GM19193 (cell line): ENCODE data around the gene PRKN.

Source experiments
- POLR2A ChIP-seq: IDR thresholded peaks from 4 replicates; pipeline ENCODE4 v1.6.1; 2011; ENCODE audit not compliant: insufficient read depth, insufficient read length; ENCODE audit errors: extremely low read depth

PRKN gene

DNA sequence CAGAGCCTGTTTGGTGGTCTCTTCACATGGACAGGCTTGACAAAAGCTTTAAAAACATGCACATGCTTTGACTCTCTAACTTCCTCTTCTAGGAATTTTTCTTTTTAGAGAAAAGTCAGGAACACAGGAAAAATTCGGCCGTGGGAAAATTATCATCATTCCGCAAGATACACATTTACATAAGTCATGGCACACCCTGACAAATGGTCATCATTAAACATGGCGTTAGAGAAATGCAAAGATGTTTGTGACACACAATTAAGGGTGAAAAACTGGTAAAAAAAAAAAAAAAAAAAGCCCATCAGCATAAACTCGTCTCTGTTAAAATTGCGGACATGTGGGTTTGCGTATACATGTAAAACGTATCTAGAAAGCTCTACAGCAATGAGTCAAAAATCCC, 1319.5 kb downstream of the PRKN start:
- TF ChIP-seq POLR2A, result no peak

DNA sequence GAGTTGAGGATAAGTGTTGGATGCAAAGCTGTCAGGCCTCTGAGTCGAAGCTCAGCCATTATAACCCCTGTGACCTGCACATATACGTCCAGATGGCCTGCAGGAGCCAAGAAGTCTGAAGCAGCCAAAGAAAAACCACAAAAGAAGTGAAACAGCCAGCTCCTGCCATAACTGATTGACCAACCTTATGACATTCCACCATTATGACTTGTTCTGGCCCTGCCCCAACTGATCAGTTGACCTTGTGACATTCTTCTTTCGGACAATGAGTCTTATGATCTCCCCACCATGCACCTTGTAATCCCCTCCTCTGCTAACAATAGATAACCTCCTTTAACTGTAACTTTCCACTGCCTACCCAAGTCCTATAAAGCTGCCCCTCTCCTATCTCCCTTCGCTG, 1320.0 kb downstream of the PRKN start:
- TF ChIP-seq POLR2A, result no peak

DNA sequence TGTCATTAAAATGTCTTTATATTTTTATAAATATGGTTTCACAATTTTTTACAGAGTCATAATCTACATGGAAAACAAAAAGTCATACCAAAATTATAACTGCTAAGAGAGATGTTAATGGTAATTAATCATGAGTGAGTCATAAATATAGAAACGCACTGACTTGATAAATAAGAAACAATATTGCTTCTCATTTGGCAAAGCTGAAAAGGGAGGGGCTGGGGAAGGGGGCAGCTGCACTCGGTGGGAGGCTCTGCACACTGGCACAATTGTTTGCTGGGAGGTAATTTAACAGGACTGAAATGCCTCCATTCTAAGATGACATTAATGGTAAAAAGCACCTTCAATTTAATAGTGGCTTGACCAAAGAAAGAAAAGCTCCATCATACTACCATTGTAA, 1320.5 kb downstream of the PRKN start:
- no peak for TF ChIP-seq POLR2A

DNA sequence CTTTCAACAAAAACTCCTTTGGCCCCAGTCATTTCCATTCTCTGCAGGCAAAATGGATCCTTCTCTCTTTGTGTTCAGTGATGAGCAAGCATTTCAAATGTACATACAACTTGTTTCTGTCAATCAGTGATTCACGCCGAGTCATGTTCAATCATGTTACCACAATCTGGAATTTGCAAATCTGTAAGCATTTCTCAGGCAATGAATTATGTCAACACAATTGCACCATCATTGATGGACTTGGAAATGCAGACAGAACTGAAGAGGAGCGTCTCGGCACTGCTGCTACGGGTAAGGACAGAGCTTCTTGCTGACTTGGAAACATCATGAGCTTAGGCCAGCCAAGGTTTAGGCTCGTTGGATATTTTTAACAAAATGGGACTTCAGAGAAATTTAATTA, 1320.9 kb downstream of the PRKN start:
- no peak for TF ChIP-seq POLR2A

DNA sequence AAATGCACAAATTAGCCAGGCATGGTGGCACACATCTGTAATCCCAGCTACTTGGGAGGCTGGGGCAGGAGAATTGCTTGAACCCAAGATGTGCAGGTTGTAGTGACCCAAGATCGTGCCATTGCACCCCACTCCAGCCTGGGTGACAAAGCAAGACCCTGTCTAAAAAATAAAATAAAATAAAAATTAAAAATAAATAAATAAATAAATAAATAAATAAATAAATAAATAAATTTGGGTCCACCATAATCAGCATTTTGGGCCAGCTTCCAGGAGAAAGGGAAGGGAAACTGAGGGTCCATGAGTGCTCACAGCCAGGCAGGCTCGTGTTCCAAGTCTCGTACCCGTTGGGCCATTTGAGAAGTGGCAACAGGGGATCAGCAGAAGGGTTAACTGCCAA, 1322.1 kb downstream of the PRKN start:
- TF ChIP-seq POLR2A, result no peak

DNA sequence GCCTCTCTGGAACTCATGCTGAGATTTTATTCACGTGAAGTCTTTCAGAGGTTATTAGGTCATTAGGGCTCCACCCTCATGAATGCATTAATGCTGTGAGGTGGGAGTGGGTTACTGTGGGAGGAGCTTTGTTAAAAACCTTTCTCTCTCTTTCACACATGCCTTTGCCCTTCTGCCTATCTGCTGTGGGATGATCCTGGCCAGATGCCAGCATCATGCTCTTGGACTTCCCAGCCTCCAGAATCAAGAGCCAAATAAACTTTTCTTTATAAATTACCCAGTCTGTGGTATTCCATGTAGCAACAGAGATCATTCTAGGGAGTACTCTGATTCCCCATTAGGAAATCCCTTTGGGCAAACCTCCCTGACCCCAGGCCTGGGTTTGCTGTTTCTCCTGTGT, 1323.8 kb downstream of the PRKN start:
- no peak for TF ChIP-seq POLR2A

DNA sequence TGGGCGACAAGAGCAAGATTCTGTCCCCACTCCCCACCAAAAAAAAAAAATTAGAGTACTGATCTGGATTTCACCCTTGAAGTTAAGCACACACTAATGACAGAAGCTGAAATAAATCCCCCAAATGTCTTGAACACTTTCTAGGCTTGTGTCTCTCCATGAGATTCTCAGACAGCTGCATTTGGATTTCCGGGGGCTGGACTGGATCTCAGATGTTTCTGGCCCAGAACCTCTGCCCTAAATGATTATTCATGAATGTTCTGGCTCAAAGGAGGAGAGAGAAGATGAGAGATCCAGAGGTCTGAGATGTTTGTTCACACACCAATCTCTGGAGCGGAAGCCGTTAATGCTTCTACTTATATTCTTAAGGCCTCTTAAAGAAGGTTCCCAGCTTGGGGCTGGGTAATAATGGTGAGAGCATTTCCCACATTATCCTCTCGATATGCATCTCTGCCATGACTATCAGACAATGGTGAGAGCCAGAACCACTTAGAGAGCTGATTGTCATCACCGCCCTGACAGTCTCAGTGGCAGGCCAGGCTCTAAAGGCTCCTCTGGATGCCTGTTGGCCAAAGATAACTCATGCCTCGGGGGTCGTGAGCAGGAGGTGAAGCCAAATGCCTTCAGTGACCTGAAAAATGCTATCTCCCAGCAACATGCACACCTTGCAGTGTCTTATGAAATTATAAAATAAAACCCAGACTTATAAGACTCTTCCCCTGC, 1325.8 kb downstream of the PRKN start:
- TF ChIP-seq POLR2A, result no peak

DNA sequence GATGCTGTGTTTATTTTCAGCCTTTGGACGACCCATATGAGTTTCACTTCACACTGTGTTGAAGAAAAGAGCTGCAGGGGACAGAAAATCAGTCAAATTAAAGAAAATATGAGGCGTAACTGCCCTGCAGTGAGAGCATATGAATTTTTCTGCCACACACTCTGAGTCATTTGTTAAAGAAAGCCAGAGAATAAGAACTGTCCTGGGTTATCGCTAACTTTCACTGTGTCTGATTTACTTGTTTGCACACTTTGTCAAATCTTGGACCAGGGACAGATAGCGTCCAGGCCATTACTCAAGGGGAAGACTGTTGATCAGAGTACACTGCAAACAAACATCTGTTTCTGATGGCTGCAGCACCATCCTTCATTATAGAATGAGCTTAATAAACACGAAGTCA, 1326.9 kb downstream of the PRKN start:
- no peak for TF ChIP-seq POLR2A

DNA sequence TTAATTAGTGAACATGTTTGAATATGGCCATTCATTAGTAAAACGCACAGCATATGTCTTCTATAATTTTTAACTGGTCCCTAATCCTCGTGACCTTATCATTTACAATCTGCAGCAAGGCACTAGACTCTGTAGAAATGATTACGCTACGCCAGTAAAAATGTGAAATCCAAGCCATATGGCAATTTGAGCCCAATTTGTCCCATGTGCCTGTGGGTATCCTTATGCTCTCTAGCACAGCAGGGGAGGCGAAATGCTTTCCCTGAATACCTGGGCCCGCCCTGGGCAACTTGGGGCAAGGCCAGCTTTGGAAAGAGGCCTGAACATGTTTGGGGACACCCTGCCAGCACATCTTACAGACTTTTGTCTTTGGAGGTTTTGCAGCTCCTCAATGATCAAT, 1331.0 kb downstream of the PRKN start:
- no peak for TF ChIP-seq POLR2A

DNA sequence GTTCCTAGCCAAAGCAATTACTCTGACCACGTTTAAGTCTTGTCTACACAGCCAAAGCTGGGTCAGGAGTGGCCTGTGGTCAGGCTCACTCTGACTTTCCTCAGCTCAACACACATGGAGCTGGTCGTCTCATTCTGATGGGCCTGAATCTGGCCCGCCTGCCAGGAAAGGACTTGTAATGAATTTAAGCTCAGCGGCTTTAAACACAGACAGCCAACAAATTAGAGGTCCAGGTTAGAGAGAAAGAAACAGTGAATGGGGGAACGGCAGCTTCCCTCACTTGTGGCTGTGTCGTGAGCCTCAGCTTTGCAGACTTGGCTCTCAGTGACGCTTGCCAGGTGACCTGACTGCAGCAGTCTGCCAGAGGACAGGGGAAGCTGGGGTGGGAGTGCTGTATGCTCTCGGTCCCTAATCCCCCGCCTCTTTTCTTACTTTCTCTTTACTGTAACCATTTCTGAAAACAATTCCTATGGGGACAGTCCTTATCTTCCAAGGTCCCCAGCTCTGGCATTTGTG, 1331.8 kb downstream of the PRKN start:
- no peak for TF ChIP-seq POLR2A

DNA sequence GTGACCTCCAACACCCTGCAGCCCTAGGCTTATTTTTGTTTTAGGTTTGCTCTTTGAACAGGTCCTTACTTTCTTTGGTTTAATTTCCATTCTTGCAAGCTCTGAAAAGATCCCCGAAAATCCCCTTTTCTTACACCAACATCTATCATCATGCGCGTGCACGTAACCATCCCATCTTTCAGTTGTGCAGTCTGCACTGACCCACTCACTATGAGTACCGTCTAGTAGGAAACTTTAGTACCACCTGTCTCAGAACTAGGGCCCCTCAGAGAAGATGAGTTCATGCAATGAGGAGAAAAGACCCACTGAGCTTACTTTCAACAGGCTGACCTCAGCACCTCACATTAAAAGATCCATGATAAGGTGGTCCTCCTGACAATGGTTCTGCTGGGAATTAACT, 1333.1 kb downstream of the PRKN start:
- TF ChIP-seq POLR2A, result no peak

DNA sequence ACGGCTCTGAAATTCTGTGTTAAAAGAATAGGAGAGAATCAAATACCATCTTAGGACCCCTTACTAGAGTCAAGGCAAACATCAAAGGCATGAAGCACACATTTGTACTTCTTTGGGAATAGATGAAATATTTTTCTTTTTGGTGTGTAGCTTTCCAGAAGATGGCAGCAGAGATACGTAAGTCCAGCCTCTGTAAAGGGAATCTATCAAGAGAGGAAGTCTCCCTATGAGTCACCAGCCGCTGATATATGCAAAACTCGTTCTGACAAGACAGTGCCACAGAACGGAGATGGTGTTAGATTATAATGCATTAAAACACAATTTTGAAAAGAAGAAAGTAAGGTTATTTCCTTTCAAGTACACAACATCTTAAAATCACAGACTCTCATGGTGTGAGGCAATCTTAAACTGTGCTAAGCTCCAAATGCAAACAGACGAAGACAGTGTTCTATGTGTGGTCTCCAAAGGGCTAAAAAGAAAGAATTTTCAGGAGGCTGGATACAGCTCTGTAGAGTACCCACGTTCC, 1333.7 kb downstream of the PRKN start:
- TF ChIP-seq POLR2A, result no peak

DNA sequence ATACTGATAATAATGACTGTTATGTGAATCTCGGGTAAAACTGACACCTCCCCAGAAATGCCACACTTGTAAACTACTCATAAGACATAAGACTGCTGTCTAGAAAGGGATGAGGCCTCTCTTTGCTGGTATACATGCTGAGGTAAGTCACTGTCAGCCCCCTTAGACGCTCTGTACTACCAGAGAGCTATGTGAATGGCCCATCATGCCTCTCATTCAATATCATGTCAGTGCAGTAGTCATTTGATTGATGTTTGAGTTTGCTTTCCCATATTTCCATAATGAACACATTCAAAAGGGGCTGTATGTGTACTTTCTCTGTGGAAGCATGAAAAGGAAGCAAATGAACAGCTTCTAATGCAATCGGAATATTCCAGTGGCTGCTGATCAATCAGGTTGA, 1334.3 kb downstream of the PRKN start:
- no peak for TF ChIP-seq POLR2A

DNA sequence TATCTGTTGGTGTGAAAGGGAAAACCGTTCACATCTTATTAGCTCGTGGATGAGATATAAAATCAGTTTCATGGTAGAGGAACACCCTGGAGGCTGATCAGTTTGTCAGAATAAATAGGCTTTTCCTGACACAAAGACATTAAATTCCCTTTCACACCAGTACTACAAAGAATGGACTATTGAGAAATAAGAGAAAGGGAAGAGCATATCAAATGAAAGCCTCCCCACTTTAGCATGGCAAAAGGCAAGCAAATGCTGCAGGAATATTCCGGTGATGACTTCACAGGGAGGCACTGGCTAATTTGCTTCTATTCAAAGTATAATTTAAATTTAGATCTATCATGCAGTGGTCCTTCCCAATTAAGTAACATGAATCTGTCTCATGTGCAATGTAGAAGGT, 1337.8 kb downstream of the PRKN start:
- TF ChIP-seq POLR2A, result no peak

DNA sequence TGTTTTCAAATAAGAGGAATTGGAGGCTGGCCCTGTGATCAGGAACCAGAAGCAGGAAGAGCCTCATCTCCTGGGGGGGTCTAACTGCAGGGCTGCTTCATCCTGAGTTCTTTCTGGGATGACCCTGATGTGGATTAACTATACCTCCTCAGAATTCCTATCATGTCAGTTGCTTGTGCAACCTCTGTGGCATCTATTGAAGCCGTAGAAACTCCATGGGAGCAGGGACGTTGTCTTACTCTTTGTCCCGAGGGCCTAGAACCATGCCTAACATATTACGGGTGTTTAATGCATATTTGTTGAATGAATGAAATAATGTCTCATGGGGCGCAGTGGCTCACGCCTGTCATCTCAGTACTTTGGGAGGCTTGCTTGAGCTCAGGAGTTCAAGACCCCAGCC, 1343.6 kb downstream of the PRKN start:
- no peak for TF ChIP-seq POLR2A

DNA sequence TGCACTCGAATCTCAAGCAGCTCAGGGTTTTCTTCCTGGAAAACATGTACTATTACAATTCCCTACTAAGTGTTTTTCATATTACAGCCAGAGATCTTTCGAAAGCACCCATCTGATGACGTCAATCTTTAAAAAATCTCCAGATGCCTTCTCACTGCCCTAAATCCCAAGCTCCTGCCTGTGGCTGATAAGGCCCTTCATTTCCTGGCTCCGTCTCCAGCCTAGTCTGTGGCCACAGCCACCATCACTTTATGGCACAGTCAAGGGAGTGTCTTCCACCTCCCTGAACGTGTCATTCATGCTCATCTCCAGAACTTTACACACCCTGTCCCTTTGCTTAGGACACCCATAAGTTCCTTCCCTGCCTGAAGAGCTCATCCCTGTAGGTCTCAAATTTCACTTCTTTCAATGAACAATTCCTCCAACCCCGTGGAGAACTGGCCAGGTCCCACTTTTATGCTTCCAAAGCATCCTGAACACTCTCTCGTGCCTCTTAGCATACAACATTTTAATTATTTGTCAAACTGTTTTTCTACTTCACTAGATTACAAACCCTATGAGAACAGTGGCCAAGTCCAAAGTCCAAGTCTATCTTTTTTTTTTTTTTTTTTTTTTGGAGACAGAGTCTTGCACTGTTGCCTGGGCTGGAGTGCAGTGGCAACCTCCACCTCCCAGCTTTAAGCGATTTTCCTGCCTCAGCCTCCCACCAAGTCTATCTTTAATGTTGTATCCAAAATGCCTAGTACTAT, 1347.6 kb downstream of the PRKN start:
- no peak for TF ChIP-seq POLR2A
